ENCODE results near the gene CHI3L1.

The CHI3L1 gene

DNA sequence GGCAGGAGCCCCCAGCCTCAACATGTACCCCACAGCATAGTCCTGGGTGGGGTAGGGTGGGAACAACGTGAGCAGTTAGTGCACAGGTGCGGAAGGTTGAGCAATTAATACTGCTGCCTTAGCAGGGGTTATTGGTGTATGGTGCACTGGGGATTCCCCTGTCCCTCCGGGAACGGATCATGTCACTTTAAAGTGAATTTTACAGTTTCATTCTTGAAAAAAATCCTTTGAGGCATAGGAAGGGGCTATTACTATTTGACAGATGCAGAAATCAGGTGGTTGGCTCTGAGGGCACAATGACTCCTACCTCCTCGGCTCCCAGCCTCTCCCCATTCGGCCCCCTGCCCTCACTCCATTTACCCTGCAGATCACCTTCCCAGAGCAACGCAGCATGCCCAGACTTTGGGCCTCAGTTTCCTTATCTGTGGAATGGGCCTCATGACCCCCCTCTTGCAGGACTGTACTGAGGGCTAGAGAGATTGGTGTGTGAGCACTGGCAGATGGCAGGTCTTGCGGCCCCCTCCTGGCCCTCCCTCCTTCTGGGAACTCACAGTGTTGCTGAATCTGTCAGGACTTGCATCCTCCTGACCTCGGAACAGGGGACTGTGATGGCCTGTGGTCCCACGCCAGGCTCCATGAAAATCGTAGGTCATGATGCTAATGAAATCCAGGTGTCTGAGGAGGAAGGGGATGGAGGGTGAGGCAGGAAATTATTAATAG, 5.7 kb downstream of the CHI3L1 start:
- no peak for DNase-seq

GRCh38 chr1:203179667-203180005, 6.9 kb downstream of the CHI3L1 start:
- no peak for DNase-seq

GRCh38 chr1:203178821-203179666, 7.5 kb downstream of the CHI3L1 start:
- DNase-seq, result no peak

- DNase-seq, result no peak
These were observed 8.4 kb downstream of the CHI3L1 start for GRCh38 chr1:203178083-203178482.

- DNase-seq, result no peak
These were observed 8.9 kb downstream of the CHI3L1 start for GRCh38 chr1:203177470-203178039.

- DNase-seq, result no peak
These were observed 9.5 kb downstream of the CHI3L1 start for GRCh38 chr1:203177036-203177405.

DNA sequence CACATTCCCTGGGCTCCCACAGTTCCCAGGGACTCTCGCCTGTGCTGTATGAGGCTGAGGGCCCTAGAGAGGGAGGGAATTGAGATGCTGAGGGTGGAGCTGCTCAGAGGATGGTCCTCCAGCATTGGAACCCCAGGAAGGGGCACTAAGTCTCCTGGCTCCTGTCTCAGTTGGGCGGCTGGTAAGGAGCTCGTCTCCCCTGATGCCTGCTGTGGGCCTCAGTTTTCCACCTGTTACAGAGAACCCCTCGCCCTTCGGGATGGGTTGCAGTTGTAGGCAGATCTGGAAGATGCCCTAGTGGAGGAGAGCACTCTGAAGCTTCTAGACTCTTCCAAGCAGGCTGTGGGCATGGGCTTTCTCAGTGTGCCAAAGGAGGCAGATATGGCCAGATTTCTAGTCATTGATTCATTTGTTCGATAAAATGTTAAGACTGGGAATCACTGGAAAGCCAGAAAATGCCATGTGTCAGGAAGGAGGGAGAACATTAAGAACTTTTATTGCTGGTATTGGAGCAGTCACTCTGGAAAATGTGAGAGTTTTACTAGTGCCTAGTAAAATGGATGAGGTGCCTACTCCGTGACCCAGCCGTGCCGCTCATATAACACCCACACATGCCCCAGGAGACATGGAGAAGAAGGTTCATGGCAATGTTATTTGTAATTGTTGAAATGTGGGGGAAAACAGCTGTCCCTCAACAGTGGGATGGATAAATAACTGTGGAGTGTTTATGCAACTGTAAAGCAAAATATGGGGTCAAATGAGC, 10.1 kb downstream of the CHI3L1 start:
- no peak for DNase-seq

DNA sequence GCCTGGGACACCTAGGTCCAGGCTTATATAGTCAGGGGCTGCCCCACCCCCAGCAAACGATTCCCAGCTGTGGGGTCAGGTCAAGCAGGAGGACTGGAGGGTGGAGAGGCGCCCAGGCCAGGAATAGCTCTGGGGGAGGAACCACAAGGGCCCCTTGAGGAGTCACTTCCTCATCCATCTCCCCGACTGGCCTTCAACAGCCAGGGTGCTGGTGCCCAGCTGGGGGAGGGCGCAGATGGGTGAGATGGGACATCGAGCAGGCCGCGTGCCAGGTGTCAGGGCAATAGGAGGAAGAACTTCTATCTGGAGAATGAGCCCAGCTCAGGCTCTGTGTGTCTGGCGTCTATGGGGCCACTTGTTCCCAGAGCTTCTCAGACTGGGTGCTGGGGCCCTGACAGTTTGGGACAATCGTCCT, 10.7 kb downstream of the CHI3L1 start:
- no peak for DNase-seq

DNA sequence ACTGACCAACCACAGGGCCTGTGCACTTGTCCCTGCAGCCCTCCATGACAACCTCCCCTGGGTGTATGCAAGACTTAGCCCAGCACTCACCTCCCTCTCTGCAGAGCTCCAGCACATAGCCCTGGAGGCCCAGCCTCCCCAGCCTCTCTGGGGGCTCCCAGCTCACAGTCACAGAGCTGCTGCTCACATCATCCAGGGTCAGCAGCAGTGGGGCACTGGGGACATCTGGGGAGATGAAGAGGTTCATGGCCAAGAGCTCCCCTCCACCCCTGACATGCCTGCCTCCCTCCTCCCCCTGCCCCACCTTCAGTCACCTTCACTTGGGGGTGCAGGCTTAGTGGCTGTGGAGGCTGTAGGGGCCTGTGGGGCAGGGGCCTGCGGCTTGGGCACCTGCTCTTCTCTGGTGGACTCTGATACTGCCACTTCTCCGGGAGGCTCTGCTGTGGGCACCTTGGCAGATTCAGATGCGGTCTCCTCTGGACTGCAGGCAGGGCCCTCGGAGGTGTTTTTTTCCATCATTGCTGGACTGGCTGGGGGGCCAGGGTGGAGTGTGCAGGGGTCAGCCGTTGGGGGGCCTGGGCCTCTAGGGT, 11.2 kb downstream of the CHI3L1 start, which contains the start of gene MYBPH:
MYBPH (minus strand) TSS at position 590 of the 590 bp plus-strand sequence; CDS start at position 519, 71 bp downstream.
- DNase-seq, result no peak

DNA sequence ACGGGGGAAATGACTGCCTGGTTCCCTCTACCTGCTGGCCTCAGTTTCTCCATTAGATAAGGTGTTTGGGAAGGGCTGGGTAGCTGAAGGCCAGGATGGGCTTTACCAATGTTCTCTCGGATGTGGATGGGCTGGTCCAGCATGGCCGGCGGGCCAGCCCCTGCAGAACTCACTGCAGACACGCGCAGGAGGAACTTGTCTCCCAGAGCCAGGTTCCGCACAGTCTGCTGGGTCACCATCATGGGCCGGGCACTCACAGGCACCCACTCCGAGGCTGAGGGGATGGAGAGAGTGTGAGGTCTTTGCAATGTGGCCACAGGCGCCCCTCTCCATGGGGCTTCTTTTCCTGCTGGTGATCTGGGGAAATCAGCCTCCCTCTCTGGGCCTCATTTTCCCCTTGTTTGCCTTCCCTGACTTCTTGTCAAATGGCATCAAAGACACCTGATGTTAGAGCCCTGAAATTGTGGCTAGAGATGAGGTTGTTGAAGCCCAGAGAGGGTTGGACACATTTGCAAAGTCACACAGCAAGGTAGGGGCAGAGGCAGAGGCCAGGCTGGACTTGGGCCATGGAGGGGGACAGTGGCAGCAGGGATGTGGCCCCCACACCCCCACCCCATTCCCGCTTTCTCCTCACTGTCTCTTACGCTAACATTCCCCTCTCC, 12.0 kb downstream of the CHI3L1 start:
- no peak for DNase-seq

GRCh38 chr1:203173566-203173965, 12.9 kb downstream of the CHI3L1 start:
- no peak for DNase-seq

GRCh38 chr1:203173011-203173555, 13.4 kb downstream of the CHI3L1 start:
- DNase-seq, result no peak

DNA sequence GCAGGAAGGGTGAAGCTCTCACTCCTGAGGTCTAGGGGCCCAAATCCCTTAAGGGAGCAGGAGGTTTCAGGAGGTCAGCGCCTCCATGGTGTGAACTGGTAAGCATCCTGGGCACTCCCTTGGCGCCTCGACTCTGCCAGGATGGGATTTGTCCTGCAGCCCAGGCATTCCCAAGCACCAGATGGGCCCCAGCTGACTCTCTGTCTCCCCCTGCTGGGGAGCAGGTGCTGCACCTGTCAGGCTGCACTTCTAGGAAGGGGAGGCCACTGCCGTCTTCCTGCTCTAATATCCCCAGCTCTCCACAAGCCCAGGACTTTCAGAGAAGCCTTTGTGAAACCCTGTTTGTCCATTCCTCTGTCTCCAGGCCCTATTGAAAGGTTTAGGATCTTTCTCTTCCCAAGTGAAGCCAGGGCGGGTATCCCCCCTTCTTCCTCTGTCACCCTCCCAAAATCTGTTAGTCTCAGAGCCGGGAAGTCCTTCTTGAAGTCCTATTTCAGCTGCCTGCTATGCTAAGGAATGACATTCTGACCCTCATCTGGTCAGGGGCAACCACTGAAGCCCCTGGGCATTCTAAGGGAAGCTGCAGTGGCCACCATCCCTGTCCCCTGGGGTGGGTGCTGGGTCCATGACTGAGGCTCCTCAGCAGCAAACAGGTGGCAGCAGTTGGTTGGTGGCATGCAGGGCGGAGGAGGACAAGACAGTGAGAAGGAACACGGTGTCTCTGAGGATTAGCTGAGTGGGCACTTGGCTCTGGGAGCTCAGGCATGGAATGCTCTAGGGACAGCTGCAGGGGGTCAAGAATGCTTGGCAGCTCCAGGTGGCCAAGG, 14.1 kb downstream of the CHI3L1 start:
- DNase-seq, result no peak

- DNase-seq, result no peak
These were observed 14.9 kb downstream of the CHI3L1 start for GRCh38 chr1:203171341-203172183.

DNA sequence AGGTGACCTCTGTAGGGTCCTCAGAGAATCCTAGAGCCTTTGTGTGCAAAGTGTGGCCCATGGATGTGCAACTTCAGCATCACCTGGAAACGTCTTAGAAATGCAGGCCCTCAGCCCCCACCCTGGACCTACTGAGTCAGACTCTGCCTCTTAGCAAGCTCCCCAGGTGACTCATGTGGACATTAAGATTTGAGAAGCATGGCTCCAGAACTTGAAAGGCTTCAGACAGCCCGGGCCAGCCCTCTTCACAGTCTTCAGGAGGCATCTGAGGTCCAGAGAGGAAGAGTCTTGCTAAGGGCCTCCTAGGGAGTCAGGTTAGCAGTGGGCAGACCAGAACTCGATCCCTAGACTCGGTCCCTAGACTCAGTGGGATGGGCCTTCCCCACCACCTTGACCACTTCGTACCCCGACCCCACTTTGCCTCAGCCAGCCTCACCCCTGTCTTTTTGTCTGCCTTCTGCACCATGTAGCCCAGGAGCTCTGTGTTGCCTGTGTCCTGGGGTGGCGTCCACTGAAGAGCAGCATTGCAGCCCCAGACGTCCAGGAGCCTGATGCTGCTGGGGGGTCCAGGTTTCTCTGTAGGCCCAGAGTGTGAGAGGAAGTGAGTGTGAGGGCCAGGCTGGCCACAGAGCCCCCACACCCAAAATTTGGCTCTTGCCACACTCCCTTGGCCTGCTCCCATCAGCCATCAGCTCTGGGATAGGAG, 15.7 kb downstream of the CHI3L1 start:
- no peak for DNase-seq

GRCh38 chr1:203169770-203170520, 16.6 kb downstream of the CHI3L1 start:
- no peak for DNase-seq

DNA sequence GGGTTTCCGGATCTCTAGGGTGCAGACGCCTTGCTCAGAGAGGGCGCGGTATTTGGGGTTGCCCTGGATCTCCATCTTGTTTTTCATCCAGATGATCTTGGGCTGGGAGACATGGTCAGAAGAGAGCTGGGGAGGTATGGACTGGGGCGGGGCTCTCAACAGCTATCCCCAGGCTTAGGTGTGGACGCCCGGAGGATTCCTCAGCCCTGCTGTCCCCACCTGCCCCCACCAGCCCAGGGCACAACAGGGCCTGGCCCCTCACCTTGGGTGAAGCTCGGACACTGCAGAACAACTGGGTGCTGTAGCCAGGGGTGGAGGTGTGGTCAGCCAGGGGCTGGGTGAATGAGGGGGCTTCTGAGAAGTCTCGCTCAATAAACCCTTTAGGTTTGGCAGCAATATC, 17.5 kb downstream of the CHI3L1 start:
- no peak for DNase-seq

DNA sequence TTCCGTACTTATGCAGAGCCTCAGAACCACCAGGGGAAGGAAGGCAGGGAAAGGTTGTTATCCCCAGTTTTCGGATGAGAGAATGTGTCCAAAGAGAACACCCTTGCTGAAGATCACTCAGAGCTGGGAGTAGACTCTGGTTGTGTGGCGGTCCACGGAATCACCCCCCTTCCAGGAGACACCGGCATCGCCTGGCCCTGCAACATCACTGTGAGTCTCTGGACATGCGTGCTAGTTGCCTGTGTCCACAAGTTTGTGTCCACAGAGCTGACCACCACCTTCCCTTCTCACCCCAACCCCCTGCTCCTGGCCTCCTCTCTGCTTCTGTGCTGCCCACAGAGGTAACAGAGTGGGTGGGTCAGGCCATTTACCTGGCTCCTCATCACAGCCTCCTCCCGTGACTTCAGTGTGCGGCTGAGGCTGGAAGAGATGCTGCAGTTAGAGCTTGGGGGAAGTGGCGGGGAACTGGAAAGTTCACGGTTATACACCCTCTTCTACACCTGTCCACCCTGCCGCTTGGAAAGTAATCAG, 18.2 kb downstream of the CHI3L1 start:
- no peak for DNase-seq

DNA sequence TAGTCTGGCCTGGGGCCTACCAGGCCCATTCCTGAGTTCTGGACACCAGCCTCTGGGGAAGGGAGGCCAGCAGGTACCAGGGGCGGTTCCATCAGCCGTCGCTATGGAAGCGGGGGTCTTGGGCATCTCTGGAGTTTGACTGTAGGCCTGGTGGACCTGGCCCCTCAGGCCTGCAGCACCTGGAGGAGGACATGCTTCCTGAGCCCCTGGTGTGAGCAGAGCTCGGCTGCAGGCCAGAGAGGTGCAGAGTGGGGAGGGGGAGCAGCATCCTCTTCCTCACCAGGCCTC, 18.6 kb downstream of the CHI3L1 start:
- DNase-seq, result no peak
